Ishikawa (cell line): Measurements from ENCODE around the gene ZDHHC1.

ENCODE experiments used
- CREB1 ChIP-seq: IDR thresholded peaks from 2 replicates; pipeline ENCODE4 v1.6.1; 2012; ENCODE audit warnings: low read depth
- EGR1 ChIP-seq: IDR thresholded peaks from 2 replicates; pipeline ENCODE4 v1.6.1; 2012
- EP300 ChIP-seq: IDR thresholded peaks from 2 replicates; pipeline ENCODE4 v1.6.1; 2012; ENCODE audit warnings: borderline replicate concordance
- MAX ChIP-seq: IDR thresholded peaks from 2 replicates; pipeline ENCODE4 v1.6.1; 2012
- RAD21 ChIP-seq: IDR thresholded peaks from 2 replicates; pipeline ENCODE4 v1.6.1; 2012; ENCODE audit warnings: low read depth
- REST ChIP-seq: IDR thresholded peaks from 2 replicates; pipeline ENCODE4 v1.6.1; 2012; ENCODE audit warnings: low read depth, mild to moderate bottlenecking
- TAF1 ChIP-seq: IDR thresholded peaks from 2 replicates; pipeline ENCODE4 v1.6.1; 2012; ENCODE audit warnings: low read depth, mild to moderate bottlenecking
- TEAD4 ChIP-seq: IDR thresholded peaks from 2 replicates; pipeline ENCODE4 v1.6.1; 2012
- YY1 ChIP-seq: IDR thresholded peaks from 2 replicates; pipeline ENCODE4 v1.6.1; 2012; ENCODE audit warnings: low read depth
- ZBTB7A ChIP-seq: IDR thresholded peaks from 2 replicates; pipeline ENCODE4 v1.6.1; 2012; ENCODE audit warnings: low read depth
- TF ChIP-seq, protein P1 (sequence below): IDR thresholded peaks from 2 replicates; pipeline ENCODE4 v1.6.1; 2012

DNA sequence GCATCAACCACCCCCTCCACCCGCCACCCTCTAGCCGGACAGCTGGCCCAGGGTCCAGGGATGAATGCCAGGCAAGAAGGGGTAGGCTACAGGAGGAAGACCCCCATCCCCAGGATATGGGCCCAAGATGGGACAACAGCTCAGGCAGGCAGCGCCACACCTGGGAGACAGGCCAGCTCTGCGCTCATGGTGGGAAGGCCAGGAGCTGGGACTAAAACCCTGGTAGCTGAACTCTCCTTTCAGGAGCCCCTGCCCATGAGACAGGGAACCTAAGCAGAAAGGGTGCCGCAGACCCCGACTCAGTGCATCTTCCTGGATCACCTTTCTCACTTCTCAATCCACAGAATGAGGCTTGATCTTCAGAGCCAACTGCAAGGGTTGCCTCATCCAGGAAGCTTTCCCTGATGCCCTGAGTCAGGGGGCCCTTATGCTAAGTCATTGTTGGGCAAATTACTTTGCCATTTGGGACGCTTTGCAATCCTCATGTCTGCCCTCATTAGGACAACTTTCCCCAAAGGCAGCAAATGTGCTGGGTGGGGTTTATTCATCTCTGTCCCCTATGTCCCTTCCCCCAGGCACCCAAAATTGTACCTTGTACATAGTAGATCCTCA, 9.0 kb downstream of the ZDHHC1 start:
- TF ChIP-seq TAF1, result no peak
- no peak for TF ChIP-seq CREB1
- TF ChIP-seq, protein P1, sequence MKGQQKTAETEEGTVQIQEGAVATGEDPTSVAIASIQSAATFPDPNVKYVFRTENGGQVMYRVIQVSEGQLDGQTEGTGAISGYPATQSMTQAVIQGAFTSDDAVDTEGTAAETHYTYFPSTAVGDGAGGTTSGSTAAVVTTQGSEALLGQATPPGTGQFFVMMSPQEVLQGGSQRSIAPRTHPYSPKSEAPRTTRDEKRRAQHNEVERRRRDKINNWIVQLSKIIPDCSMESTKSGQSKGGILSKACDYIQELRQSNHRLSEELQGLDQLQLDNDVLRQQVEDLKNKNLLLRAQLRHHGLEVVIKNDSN, result no peak
- no peak for TF ChIP-seq RAD21
- no peak for TF ChIP-seq EP300
- TF ChIP-seq REST, result no peak
- TF ChIP-seq ZBTB7A, result no peak
- TF ChIP-seq YY1, result no peak
- no peak for TF ChIP-seq EGR1
- TF ChIP-seq MAX, result no peak
- no peak for TF ChIP-seq TEAD4
